Bronchial epithelial cell (primary cell): ENCODE measurements around the gene OR10G6. TPM values are rescaled to one million over a fixed set of nuclear protein-coding genes. Genes with fewer than 3 reads are reported as not detected.

Experiments used
- DNase-seq: peaks from one replicate; pipeline ENCODE4 v3.0.0-alpha.2; 2010; ENCODE audit warnings: low read depth
- FAIRE-seq: peaks from 2 replicates; lab custom pipeline; 2011; peaks lifted over from hg19 to GRCh38; lab: Jason Lieb, UNC
- H3K27me3 ChIP-seq: 2 replicates; pipeline ENCODE4 v1.5.1; 2011; ENCODE audit warnings: low read length; ENCODE audit not compliant: control insufficient read depth, insufficient read depth
- H3K36me3 ChIP-seq: 2 replicates; pipeline ENCODE4 v1.5.1; 2011; ENCODE audit warnings: low read length; ENCODE audit not compliant: control insufficient read depth, insufficient read depth
- H3K4me3 ChIP-seq: 2 replicates; pipeline ENCODE4 v1.5.1; 2011; ENCODE audit warnings: mild to moderate bottlenecking, low read depth, low read length, control low read depth
- total RNA-seq: library from RNA; depleted of rRNA; stranded (reverse); fragments of >200 nt; gene quantifications from 2 replicates; pipeline ENCODE4 v1.2.1, GENCODE V29; 2014
- TF ChIP-seq, protein P1 (sequence below): IDR thresholded peaks from 2 replicates; pipeline ENCODE4 v1.5.1; 2011; ENCODE audit warnings: mild to moderate bottlenecking, moderate library complexity, low read length, control low read depth, inconsistent platforms; ENCODE audit not compliant: insufficient read depth, severe bottlenecking

OR10G6 gene, protein sequence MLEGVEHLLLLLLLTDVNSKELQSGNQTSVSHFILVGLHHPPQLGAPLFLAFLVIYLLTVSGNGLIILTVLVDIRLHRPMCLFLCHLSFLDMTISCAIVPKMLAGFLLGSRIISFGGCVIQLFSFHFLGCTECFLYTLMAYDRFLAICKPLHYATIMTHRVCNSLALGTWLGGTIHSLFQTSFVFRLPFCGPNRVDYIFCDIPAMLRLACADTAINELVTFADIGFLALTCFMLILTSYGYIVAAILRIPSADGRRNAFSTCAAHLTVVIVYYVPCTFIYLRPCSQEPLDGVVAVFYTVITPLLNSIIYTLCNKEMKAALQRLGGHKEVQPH
- total RNA-seq: not detected in 2 replicates

DNA sequence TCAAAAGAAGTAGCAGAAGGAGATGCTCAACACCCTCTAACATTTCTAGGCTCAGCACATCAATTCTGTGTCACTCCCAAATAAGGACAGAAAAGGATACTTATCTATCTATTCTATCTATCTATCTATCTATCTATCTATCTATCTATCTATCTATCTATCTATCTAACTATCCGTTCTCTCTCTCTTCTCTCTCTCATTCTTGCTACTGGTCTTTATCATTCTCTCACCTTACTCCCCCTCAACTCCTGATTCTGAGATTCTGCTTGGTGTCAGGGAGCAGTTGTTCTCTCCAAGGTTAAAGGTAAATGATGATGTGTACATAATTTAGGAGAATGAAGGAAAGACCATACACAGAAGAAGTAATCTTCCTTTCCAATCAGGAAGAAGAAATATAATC is at the start of gene OR10G6:
Gene OR10G6 (minus strand): TSS at position 43 of the 400 bp plus-strand sequence. CDS start 0 bp downstream, at position 43.
- DNase-seq (no peak), FAIRE-seq (no peak)
- H3K36me3 ChIP-seq: no peaks in the 10 kb centered on the region
- peaks cover 5% of the 10 kb centered on the region for H3K27me3 ChIP-seq
- TF ChIP-seq, protein P1, sequence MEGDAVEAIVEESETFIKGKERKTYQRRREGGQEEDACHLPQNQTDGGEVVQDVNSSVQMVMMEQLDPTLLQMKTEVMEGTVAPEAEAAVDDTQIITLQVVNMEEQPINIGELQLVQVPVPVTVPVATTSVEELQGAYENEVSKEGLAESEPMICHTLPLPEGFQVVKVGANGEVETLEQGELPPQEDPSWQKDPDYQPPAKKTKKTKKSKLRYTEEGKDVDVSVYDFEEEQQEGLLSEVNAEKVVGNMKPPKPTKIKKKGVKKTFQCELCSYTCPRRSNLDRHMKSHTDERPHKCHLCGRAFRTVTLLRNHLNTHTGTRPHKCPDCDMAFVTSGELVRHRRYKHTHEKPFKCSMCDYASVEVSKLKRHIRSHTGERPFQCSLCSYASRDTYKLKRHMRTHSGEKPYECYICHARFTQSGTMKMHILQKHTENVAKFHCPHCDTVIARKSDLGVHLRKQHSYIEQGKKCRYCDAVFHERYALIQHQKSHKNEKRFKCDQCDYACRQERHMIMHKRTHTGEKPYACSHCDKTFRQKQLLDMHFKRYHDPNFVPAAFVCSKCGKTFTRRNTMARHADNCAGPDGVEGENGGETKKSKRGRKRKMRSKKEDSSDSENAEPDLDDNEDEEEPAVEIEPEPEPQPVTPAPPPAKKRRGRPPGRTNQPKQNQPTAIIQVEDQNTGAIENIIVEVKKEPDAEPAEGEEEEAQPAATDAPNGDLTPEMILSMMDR: no peak
- no peak within 1 kb of the TSS for H3K4me3 ChIP-seq

- no peaks in the 10 kb centered on the region for H3K36me3 ChIP-seq
- no peak for FAIRE-seq
- no peaks in the 10 kb centered on the region for H3K27me3 ChIP-seq
- DNase-seq: no peak
- no peak overlapping the region for H3K4me3 ChIP-seq
- TF ChIP-seq, protein P1: no peak
These were observed 48.5 kb upstream of the OR10G6 start for GRCh38 chr11:124043420-124043819.

GRCh38 chr11:124041254-124041653 is 46.3 kb upstream of the OR10G6 start, which contains the start of gene OR10G7:
OR10G7 (minus strand) TSS chr11:124041325; CDS start chr11:124039001, 2,324 bp downstream.
- Histone ChIP-seq H3K4me3 (no peak within 1 kb of the TSS), H3K27me3 (no peaks in the 10 kb centered on the region), H3K36me3 (no peaks in the 10 kb centered on the region)
- TF ChIP-seq, protein P1: no peak
- DNase-seq (no peak), FAIRE-seq (no peak)

- Histone ChIP-seq H3K36me3 (no peaks in the 10 kb centered on the region), H3K27me3 (no peaks in the 10 kb centered on the region), H3K4me3 (no peak overlapping the region)
- DNase-seq (no peak), FAIRE-seq (no peak)
- TF ChIP-seq, protein P1: no peak
These were observed 44.6 kb upstream of the OR10G6 start for GRCh38 chr11:124039557-124039956.

GRCh38 chr11:124036666-124037065 is 41.7 kb upstream of the OR10G6 start:
- DNase-seq (no peak), FAIRE-seq (no peak)
- TF ChIP-seq, protein P1: no peak
- Histone ChIP-seq H3K27me3 (no peaks in the 10 kb centered on the region), H3K36me3 (no peaks in the 10 kb centered on the region), H3K4me3 (no peak overlapping the region)
